H1 (cell line): ENCODE measurements around the gene ADAMTS9. TPM values are rescaled to one million over a fixed set of nuclear protein-coding genes. Genes with fewer than 3 reads are reported as not detected.

ENCODE experiments used
- CTCF ChIA-PET: fragments of 300-600 bp; sonication (Branson Sonifier 250); formaldehyde crosslinking; loops from one replicate; lab custom pipeline; 2021; ENCODE audit not compliant: partially characterized antibody; lab: Charles Lee
- POLR2A ChIA-PET: fragments of 300-600 bp; sonication (Branson Sonifier 250); formaldehyde crosslinking; loops from one replicate; lab custom pipeline; 2021; ENCODE audit warnings: inconsistent platforms; ENCODE audit not compliant: partially characterized antibody; lab: Charles Lee
- DNase-seq, 2 experiments: peaks; one replicate each; pipeline versions ENCODE4 v3.0.0 to v3.0.0-alpha.2; 2010 to 2022; ENCODE audit warnings: low spot score in 2 of 2, low read depth in 1 of 2, mixed read lengths in 1 of 2
- FAIRE-seq: peaks from 2 replicates; lab custom pipeline; 2011; peaks lifted over from hg19 to GRCh38; lab: Jason Lieb, UNC
- H2AFZ ChIP-seq: 2 replicates; pipeline ENCODE4 v1.8.1; 2012; ENCODE audit warnings: low read length, inconsistent platforms
- H2AK5ac ChIP-seq: 2 replicates; pipeline ENCODE4 v1.6.1; 2013; ENCODE audit warnings: low read depth, low read length
- H2BK120ac ChIP-seq: replicated peaks from 2 replicates; pipeline ENCODE3; 2013; ENCODE audit warnings: low read depth, low read length, inconsistent platforms
- H2BK12ac ChIP-seq: 2 replicates; pipeline ENCODE4 v1.6.1; 2013; ENCODE audit warnings: low read depth, low read length
- H2BK15ac ChIP-seq: 2 replicates; pipeline ENCODE4 v1.6.1; 2013; ENCODE audit warnings: low read length
- H2BK20ac ChIP-seq: 2 replicates; pipeline ENCODE4 v1.6.1; 2013; ENCODE audit warnings: low read length
- H2BK5ac ChIP-seq: 2 replicates; pipeline ENCODE4 v1.6.1; 2013; ENCODE audit warnings: low read depth, low read length
- H3K14ac ChIP-seq: 2 replicates; pipeline ENCODE4 v1.6.1; 2013; ENCODE audit warnings: inconsistent platforms; ENCODE audit not compliant: insufficient read length
- H3K18ac ChIP-seq: 2 replicates; pipeline ENCODE4 v1.6.1; 2013; ENCODE audit warnings: low read length; ENCODE audit errors: extremely low read depth
- H3K23ac ChIP-seq: 2 replicates; pipeline ENCODE4 v1.6.1; 2013; ENCODE audit warnings: inconsistent platforms; ENCODE audit not compliant: insufficient read length
- H3K23me2 ChIP-seq: 2 replicates; pipeline ENCODE4 v1.6.1; 2013; ENCODE audit warnings: low read depth, low read length
- H3K27ac ChIP-seq: 2 replicates; pipeline ENCODE4 v1.6.1; 2011; ENCODE audit warnings: low read depth, low read length, inconsistent platforms
- H3K27me3 ChIP-seq, 4 experiments: replicated peaks in 1 of 4; 1 replicate in 1 of 4; 2 replicates in 3 of 4; pipeline versions ENCODE4 v1.6.1 to v1.8.1; 2011 to 2013; ENCODE audit warnings: low read length in 3 of 4, mild to moderate bottlenecking in 3 of 4, inconsistent platforms in 2 of 4, mixed read lengths in 2 of 4, moderate library complexity in 1 of 4; ENCODE audit not compliant: control insufficient read depth in 3 of 4, insufficient read depth in 3 of 4; ENCODE audit errors: extremely low read depth in 1 of 4
- H3K36me3 ChIP-seq, 4 experiments: 2 replicates each; pipeline versions ENCODE4 v1.6.1 to v1.8.1; 2011 to 2013; ENCODE audit warnings: mild to moderate bottlenecking in 4 of 4, low read length in 3 of 4, moderate library complexity in 2 of 4, control low read depth in 1 of 4, inconsistent platforms in 1 of 4; ENCODE audit not compliant: insufficient read depth in 4 of 4, control insufficient read depth in 2 of 4
- H3K4ac ChIP-seq: replicated peaks from 2 replicates; pipeline ENCODE3; 2013; ENCODE audit warnings: low read length, low read depth, mixed read lengths, inconsistent platforms; ENCODE audit not compliant: insufficient read length
- H3K4me1 ChIP-seq, 4 experiments: replicated peaks in 1 of 4; 1 replicate in 1 of 4; 2 replicates in 3 of 4; pipeline versions ENCODE4 v1.6.1 to v1.8.1; 2011 to 2013; ENCODE audit warnings: low read length in 3 of 4, inconsistent platforms in 2 of 4, mixed read lengths in 1 of 4; ENCODE audit not compliant: insufficient read depth in 4 of 4, control insufficient read depth in 3 of 4
- H3K4me2 ChIP-seq, 2 experiments: 2 replicates each; pipeline versions ENCODE4 v1.6.1 to v1.8.1; 2011 to 2013; ENCODE audit warnings: low read depth in 2 of 2, low read length in 2 of 2, control low read depth in 1 of 2, inconsistent platforms in 1 of 2, mild to moderate bottlenecking in 1 of 2; ENCODE audit not compliant: insufficient read depth in 1 of 2
- H3K4me3 ChIP-seq, 4 experiments: fragments of 200-600, 300-600 bp in 1 of 4; sonication (generic), shearing (Covaris generic), sonication (Bioruptor Twin) in 1 of 4; 2 replicates each; pipeline versions ENCODE4 v1.5.1 to v1.8.1; 2011 to 2016; ENCODE audit warnings: low read length in 4 of 4, low read depth in 3 of 4, control low read depth in 2 of 4, inconsistent platforms in 2 of 4, mild to moderate bottlenecking in 2 of 4, mixed read lengths in 1 of 4, moderate library complexity in 1 of 4; ENCODE audit not compliant: insufficient read depth in 2 of 4; ENCODE audit errors: extremely low read depth in 1 of 4
- H3K56ac ChIP-seq: replicated peaks from 2 replicates; pipeline ENCODE3; 2013; ENCODE audit warnings: low read depth, mild to moderate bottlenecking, mixed read lengths, low read length, inconsistent platforms; ENCODE audit not compliant: insufficient read length
- H3K79me1 ChIP-seq: 2 replicates; pipeline ENCODE4 v1.6.1; 2013; ENCODE audit warnings: low read depth, low read length, control low read depth
- H3K79me2 ChIP-seq, 2 experiments: 2 replicates each; pipeline versions ENCODE4 v1.6.1 to v1.8.1; 2012 to 2013; ENCODE audit warnings: low read length in 2 of 2, mild to moderate bottlenecking in 2 of 2, inconsistent platforms in 1 of 2; ENCODE audit not compliant: insufficient read depth in 2 of 2, control insufficient read depth in 1 of 2
- H3K9ac ChIP-seq, 4 experiments: replicated peaks in 1 of 4; 1 replicate in 1 of 4; 2 replicates in 3 of 4; pipeline versions ENCODE4 v1.6.1 to v1.8.1; 2011 to 2013; ENCODE audit warnings: low read depth in 3 of 4, low read length in 3 of 4, control low read depth in 2 of 4, mild to moderate bottlenecking in 2 of 4, moderate library complexity in 2 of 4, inconsistent platforms in 1 of 4; ENCODE audit errors: extremely low read depth in 1 of 4
- H3K9me3 ChIP-seq, 2 experiments: 2 replicates each; pipeline versions ENCODE4 v1.6.1 to v1.8.1; 2012 to 2013; ENCODE audit warnings: mild to moderate bottlenecking in 2 of 2, moderate library complexity in 2 of 2, control low read depth in 1 of 2, inconsistent platforms in 1 of 2, low read depth in 1 of 2, low read length in 1 of 2, mixed read lengths in 1 of 2; ENCODE audit not compliant: insufficient read depth in 2 of 2
- H4K20me1 ChIP-seq, 2 experiments: replicated peaks in 1 of 2; 2 replicates each; pipeline versions ENCODE3 to v1.8.1; 2011 to 2013; ENCODE audit warnings: inconsistent platforms in 2 of 2, low read length in 2 of 2, mild to moderate bottlenecking in 1 of 2; ENCODE audit not compliant: insufficient read depth in 2 of 2, control insufficient read depth in 1 of 2
- H4K5ac ChIP-seq: 2 replicates; pipeline ENCODE4 v1.6.1; 2013; ENCODE audit warnings: low read length, low read depth, mixed read lengths, inconsistent platforms; ENCODE audit not compliant: insufficient read length
- H4K8ac ChIP-seq: 2 replicates; pipeline ENCODE4 v1.8.0; 2013; ENCODE audit warnings: mild to moderate bottlenecking, moderate library complexity, low read length, inconsistent platforms; ENCODE audit not compliant: insufficient read depth; ENCODE audit errors: extremely low read depth
- H4K91ac ChIP-seq: replicated peaks from 2 replicates; pipeline ENCODE3; 2013; ENCODE audit warnings: low read length, mixed read lengths, inconsistent platforms; ENCODE audit not compliant: insufficient read length
- ASH2L ChIP-seq: fragments of 200-600, 300-600 bp; sonication (generic); IDR thresholded peaks from one replicate; pipeline ENCODE4 v1.7.1; 2017; ENCODE audit warnings: low read length
- ATF3 ChIP-seq: IDR thresholded peaks from 2 replicates; pipeline ENCODE4 v1.6.1; 2011; ENCODE audit warnings: low read depth, mild to moderate bottlenecking, low read length; ENCODE audit not compliant: insufficient read depth
- BRCA1 ChIP-seq: IDR thresholded peaks from 2 replicates; pipeline ENCODE4 v1.6.1; 2012; ENCODE audit warnings: low read depth, low read length, improper control_type of control experiment
- E2F6 ChIP-seq: IDR thresholded peaks from 2 replicates; pipeline ENCODE4 v1.6.1; 2012; ENCODE audit warnings: inconsistent platforms
- JUN ChIP-seq: IDR thresholded peaks from 2 replicates; pipeline ENCODE4 v1.6.1; 2011; ENCODE audit warnings: low read depth, mild to moderate bottlenecking, improper control_type of control experiment, low read length
- POLR2A ChIP-seq, 2 experiments: IDR thresholded peaks; 1 replicate in 1 of 2; 2 replicates in 1 of 2; pipeline ENCODE4 v1.6.1; 2011; ENCODE audit warnings: low read depth in 2 of 2, low read length in 2 of 2, mild to moderate bottlenecking in 2 of 2; ENCODE audit errors: control extremely low read depth in 1 of 2
- SIRT6 ChIP-seq: IDR thresholded peaks from one replicate; pipeline ENCODE4 v1.7.1; 2012; ENCODE audit warnings: low read length, inconsistent platforms
- SP1 ChIP-seq: IDR thresholded peaks from 2 replicates; pipeline ENCODE4 v1.6.1; 2011; ENCODE audit warnings: low read depth, low read length
- SP4 ChIP-seq: IDR thresholded peaks from 2 replicates; pipeline ENCODE4 v1.6.1; 2012; ENCODE audit warnings: low read length, inconsistent platforms
- SUZ12 ChIP-seq: fragments of 200-600 bp; sonication (generic); IDR thresholded peaks from 2 replicates; pipeline ENCODE4 v1.6.1; 2012; ENCODE audit warnings: mild to moderate bottlenecking, inconsistent platforms, low read length, moderate library complexity, mixed read lengths
- TAF1 ChIP-seq: IDR thresholded peaks from 2 replicates; pipeline ENCODE4 v1.6.1; 2011; ENCODE audit warnings: mild to moderate bottlenecking, low read depth, low read length
- TBP ChIP-seq: IDR thresholded peaks from 2 replicates; pipeline ENCODE4 v1.6.1; 2011; ENCODE audit warnings: low read depth, low read length, improper control_type of control experiment
- YY1 ChIP-seq: IDR thresholded peaks from 2 replicates; pipeline ENCODE4 v1.6.1; 2011; ENCODE audit warnings: low read depth, mild to moderate bottlenecking, low read length
- WGBS, 2 experiments: shearing (Covaris generic) in 1 of 2; methylation state at CpG; one replicate each; pipeline versions ENCODE4 v1.1.6 to v1.1.7; 2013 to 2015; ENCODE audit warnings: low lambda C conversion rate in 2 of 2, mixed read lengths in 2 of 2, inconsistent platforms in 1 of 2, low coverage in 1 of 2, missing lambda C conversion rate in 1 of 2; ENCODE audit not compliant: insufficient replicate concordance in 2 of 2, insufficient coverage in 1 of 2, insufficient read length in 1 of 2; ENCODE audit errors: extremely low coverage in 1 of 2, missing lambda C conversion rate in 1 of 2; 5-methylcytosine and 5-hydroxymethylcytosine counted together
- polyA plus RNA-seq, 7 experiments: library from polyadenylated mRNA; depleted of rRNA in 3 of 7; stranded (reverse) in 5 of 7; unstranded in 2 of 7; fragments of >200 nt in 5 of 7; fragments of 200-250 nt in 2 of 7; gene quantifications; 1 replicate in 5 of 7; 2 replicates in 1 of 7; 4 replicates in 1 of 7; pipeline versions ENCODE4 v1.2.1 to v1.2.3, GENCODE V29; 2011 to 2013; ENCODE audit warnings: missing spikeins in 2 of 7, mixed read lengths in 2 of 7
- total RNA-seq: library from RNA; stranded (reverse); fragmentation: NEBNext Ultra II Directional; extraction: Animal tissue kit (Norgen Biotek cat#: 25700); gene quantifications from 2 replicates; pipeline ENCODE4 v1.2.1, GENCODE V29; 2021

Gene ADAMTS9
- total and polyA plus RNA-seq, 2 of the 8 experiments (the other 6 are each of a cell fraction or from before 2014, with no cell fraction given) = 0.20 to 0.41 TPM

DNA sequence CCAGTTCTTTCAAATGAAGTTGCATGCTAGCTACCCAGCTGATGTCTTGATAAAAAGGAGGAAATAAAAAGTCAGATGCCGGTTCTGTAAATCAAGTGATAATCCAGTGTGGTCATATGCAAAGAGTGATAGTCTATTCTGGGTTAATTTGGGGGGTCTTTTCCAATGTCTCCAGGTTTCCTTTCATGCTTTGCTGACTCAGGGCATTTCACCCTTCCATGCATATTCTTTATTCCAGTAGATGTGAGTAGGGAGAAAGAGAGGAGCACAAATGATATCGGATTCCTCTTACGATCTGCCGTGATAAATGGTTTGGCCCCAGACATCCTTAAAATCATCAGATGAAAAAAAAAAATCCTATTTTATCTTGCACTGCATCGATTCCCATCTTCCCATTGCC is 60.8 kb downstream of the ADAMTS9 start:
- Histone ChIP-seq H3K27me3 (no peaks in the 10 kb centered on the region), H3K79me2 (no peaks in the 10 kb centered on the region), H3K14ac (no peak overlapping the region), H2BK15ac (no peak overlapping the region), H2AFZ (no peak overlapping the region), H4K20me1 (no peaks in the 10 kb centered on the region), H4K91ac (no peak overlapping the region), H4K5ac (no peak overlapping the region), H3K79me1 (no peaks in the 10 kb centered on the region), H3K9me3 (no peaks in the 10 kb centered on the region), H2BK120ac (no peak overlapping the region), H2BK5ac (no peak overlapping the region), H4K8ac (no peak overlapping the region), H2AK5ac (no peak overlapping the region), H3K23me2 (no peaks in the 10 kb centered on the region), H3K9ac (no peak overlapping the region), H3K27ac (no peak overlapping the region), H2BK20ac (no peak overlapping the region), H3K4me1 (peaks cover 0 to 5% (median 0%) of the 10 kb centered on the region in 4 experiments; a peak in 1 of 7 replicates), H3K4me3 (no peak overlapping the region), H3K23ac (no peak overlapping the region), H2BK12ac (no peak overlapping the region), H3K4me2 (no peak overlapping the region), H3K36me3 (no peaks in the 10 kb centered on the region), H3K18ac (no peak overlapping the region), H3K56ac (no peak overlapping the region), H3K4ac (no peak overlapping the region)
- FAIRE-seq (no peak), DNase-seq (no peak)
- ChIA-PET POLR2A (no interaction called here), CTCF (interaction anchor here (0.6 to 1.0 kb wide), 3 partner anchors 19 to 285 kb away, joined by 3 to 5 read pairs (median 3); no protein-coding TSS in a partner anchor)
- no peak for TF ChIP-seq POLR2A (IDR thresholded peaks at IDR 0.05; ENCODE audit: control extremely low read depth in 1 of 2, low read depth in 2 of 2, low read length in 2 of 2)
- TF ChIP-seq SIRT6 = no peak
- no peak for TF ChIP-seq ATF3
- no peak for TF ChIP-seq YY1
- TF ChIP-seq SUZ12 = no peak
- TF ChIP-seq ASH2L = no peak
- no peak for TF ChIP-seq SP1
- no peak for TF ChIP-seq BRCA1
- no peak for TF ChIP-seq TBP
- no peak for TF ChIP-seq TAF1
- TF ChIP-seq JUN = no peak
- TF ChIP-seq E2F6 = no peak
- no peak for TF ChIP-seq SP4
- 84% methylated on average over 5 of the region's 5 CpGs; no CpG with 5 or more reads in 1 of the 2 experiments for WGBS, 2 experiments
